NB4 (cell line): ENCODE data around the gene FAM171A1.
"Not testable (repeated sequence)": the region's sequence is repeated elsewhere in the genome, so short reads cannot be mapped to it uniquely, and the experiment has no call there.

ENCODE experiments used
- DNase-seq: peaks from one replicate; pipeline ENCODE4 v3.0.0; 2010; ENCODE audit warnings: low read depth
- H3K4me3 ChIP-seq: one replicate; pipeline ENCODE4 v1.5.1; 2011; ENCODE audit warnings: mild to moderate bottlenecking, low read depth, low read length, moderate library complexity
- MYC ChIP-seq: IDR thresholded peaks from 2 replicates; pipeline ENCODE4 v1.6.1; 2011; ENCODE audit warnings: low read depth, low read length
- POLR2A ChIP-seq: IDR thresholded peaks from 2 replicates; pipeline ENCODE4 v1.6.1; 2011; ENCODE audit warnings: mild to moderate bottlenecking; ENCODE audit not compliant: insufficient read length; ENCODE audit errors: extremely low read depth
- TF ChIP-seq, protein P1 (sequence below): IDR thresholded peaks from 2 replicates; pipeline ENCODE4 v1.6.1; 2011; ENCODE audit warnings: low read depth, low read length
- TF ChIP-seq, protein P2 (sequence below): IDR thresholded peaks from one replicate; pipeline ENCODE4 v1.5.1; 2012; ENCODE audit warnings: low read depth, low read length

FAM171A1 gene

GRCh38 chr10:15309221-15309620, 61.9 kb downstream of the FAM171A1 start:
- no peak for DNase-seq
- TF ChIP-seq, protein P1, sequence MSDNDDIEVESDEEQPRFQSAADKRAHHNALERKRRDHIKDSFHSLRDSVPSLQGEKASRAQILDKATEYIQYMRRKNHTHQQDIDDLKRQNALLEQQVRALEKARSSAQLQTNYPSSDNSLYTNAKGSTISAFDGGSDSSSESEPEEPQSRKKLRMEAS: no peak
- TF ChIP-seq MYC: no peak
- TF ChIP-seq, protein P2, sequence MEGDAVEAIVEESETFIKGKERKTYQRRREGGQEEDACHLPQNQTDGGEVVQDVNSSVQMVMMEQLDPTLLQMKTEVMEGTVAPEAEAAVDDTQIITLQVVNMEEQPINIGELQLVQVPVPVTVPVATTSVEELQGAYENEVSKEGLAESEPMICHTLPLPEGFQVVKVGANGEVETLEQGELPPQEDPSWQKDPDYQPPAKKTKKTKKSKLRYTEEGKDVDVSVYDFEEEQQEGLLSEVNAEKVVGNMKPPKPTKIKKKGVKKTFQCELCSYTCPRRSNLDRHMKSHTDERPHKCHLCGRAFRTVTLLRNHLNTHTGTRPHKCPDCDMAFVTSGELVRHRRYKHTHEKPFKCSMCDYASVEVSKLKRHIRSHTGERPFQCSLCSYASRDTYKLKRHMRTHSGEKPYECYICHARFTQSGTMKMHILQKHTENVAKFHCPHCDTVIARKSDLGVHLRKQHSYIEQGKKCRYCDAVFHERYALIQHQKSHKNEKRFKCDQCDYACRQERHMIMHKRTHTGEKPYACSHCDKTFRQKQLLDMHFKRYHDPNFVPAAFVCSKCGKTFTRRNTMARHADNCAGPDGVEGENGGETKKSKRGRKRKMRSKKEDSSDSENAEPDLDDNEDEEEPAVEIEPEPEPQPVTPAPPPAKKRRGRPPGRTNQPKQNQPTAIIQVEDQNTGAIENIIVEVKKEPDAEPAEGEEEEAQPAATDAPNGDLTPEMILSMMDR: no peak
- no peak for TF ChIP-seq POLR2A
- H3K4me3 ChIP-seq: no peak overlapping the region

DNA sequence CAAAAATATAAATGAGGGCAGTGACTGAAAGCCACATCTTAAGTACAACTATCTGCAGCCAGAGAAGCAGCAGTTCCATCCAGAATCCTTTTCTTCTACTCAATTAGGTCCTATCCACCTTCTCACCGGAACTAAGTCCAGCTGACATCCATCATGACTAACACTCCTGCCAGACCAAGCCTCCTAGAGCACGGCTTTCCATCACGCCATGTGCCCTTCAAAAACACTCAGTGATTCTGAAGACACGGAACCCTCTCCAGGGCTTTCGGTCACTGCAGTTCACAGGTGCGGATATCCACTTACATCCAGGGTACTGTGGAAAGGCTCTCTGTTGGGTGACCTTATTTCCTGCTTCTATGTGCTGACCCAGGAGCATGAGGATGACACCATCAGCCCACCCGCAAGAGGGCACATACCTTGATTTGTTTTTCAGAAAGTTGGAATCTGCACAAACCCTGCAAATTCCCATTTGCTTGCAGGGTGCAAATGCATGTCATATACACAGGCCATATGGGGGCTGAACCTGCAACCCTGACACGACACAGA, 64.3 kb downstream of the FAM171A1 start:
- H3K4me3 ChIP-seq: no peak overlapping the region
- DNase-seq: no peak
- TF ChIP-seq POLR2A (no peak), MYC (no peak)
- TF ChIP-seq, protein P2: no peak
- TF ChIP-seq, protein P1: no peak

DNA sequence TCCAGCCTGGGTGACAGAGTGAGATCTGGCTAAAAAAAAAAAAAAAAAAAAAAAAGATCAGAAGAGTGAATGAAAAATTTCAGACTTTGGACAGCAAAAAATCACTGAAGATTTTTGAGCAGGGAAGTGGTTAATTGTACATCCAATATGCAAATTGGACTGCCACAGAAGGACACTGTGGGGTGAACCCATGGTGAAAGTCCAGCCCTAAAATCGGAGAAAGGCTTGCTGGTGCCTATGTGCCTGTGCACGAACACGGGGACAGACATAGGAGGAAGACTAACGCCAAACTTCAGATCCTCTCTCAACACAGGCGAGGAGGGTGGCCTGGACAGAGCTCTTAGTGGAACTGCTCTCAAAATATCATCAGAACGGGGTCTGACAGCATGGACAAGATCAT, 65.5 kb downstream of the FAM171A1 start:
- DNase-seq: no peak
- no peak overlapping the region for H3K4me3 ChIP-seq
- TF ChIP-seq MYC: no peak

DNA sequence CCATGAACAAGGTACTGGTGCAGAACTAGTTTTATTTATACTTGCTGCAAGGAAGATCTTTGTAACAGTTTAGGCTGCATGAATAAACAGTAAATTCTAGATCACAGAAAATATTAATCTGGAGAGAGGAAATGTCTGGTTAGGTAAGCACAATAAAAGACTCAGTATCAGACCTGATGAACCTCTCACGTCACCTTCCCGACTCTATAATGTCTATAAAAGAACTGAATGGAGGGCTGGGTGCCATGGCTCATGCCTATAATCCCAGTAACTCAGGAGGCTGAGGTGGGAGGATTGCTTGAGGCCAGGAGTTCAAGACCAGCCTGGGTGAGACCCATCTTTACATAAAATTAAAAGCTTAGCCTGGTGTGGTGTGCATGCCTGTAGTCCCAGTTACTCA, 65.9 kb downstream of the FAM171A1 start:
- TF ChIP-seq POLR2A: no peak
- TF ChIP-seq, protein P1: no peak
- no peak for DNase-seq
- H3K4me3 ChIP-seq: no peak overlapping the region

- not testable (repeated sequence) for H3K4me3 ChIP-seq, DNase-seq
Measured at GRCh38 chr10:15302188-15302956, 68.7 kb downstream of the FAM171A1 start.

- no peak overlapping the region for H3K4me3 ChIP-seq
- DNase-seq: no peak
- TF ChIP-seq, protein P2: no peak
- no peak for TF ChIP-seq MYC
- TF ChIP-seq, protein P1: no peak
- no peak for TF ChIP-seq POLR2A
Measured at GRCh38 chr10:15300697-15301096, 70.4 kb downstream of the FAM171A1 start.

- no peak overlapping the region for H3K4me3 ChIP-seq
- TF ChIP-seq POLR2A: no peak
- TF ChIP-seq, protein P2: no peak
- TF ChIP-seq, protein P1: no peak
- no peak for TF ChIP-seq MYC
- no peak for DNase-seq
Measured at GRCh38 chr10:15300145-15300544, 70.9 kb downstream of the FAM171A1 start.
